Measurements from ENCODE around the gene IFITM5.

The IFITM5 gene

GRCh38 chr11:251550-251949, 47.8 kb downstream of the IFITM5 start:
- no peak overlapping the region for H3K4me3 ChIP-seq (ENCODE audit: low read length)
- peaks cover 6% of the 10 kb centered on the region for H3K36me3 ChIP-seq (ENCODE audit: control insufficient read depth, insufficient read depth, low read length)
- H3K9me3 ChIP-seq (ENCODE audit: control insufficient read depth, low read length), result no peaks in the 10 kb centered on the region
- H3K27me3 ChIP-seq (ENCODE audit: control insufficient read depth, insufficient read depth, low read length), result no peaks in the 10 kb centered on the region
- H3K4me1 ChIP-seq (ENCODE audit: control insufficient read depth, insufficient read depth, low read length), result no peaks in the 10 kb centered on the region
- H3K9ac ChIP-seq (ENCODE audit: low read length), result no peak overlapping the region

DNA sequence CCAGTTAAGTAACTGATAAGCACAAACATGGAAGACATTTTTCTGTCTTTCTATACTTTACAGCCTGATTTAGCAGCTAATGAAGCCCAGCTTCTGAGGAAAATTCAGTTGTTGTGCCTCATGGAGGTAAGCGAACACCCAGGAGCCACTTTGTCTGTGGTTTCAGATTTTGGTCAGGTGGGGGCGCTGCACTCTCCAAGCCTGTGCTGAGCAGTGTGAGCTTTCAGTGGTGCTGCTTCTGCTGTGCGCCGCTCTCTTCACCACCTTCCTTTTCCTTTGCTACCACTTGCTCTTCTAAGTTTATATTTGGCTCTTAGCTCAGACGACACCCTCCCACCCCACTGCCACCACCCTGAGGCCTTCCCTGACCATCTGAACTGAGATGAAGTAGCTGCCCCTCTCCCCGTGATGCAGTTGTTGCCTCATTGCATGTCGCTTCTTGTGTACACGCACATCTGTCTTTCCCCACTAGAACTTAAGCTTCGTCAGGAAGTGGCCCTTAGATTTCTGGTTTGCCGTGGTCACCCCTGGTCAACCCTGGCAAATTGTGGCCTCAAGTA, 48.5 kb downstream of the IFITM5 start:
- H3K9ac ChIP-seq (ENCODE audit: low read length), result no peak overlapping the region
- H3K9me3 ChIP-seq (ENCODE audit: control insufficient read depth, low read length), result no peaks in the 10 kb centered on the region
- no peaks in the 10 kb centered on the region for H3K27me3 ChIP-seq (ENCODE audit: control insufficient read depth, insufficient read depth, low read length)
- H3K4me1 ChIP-seq (ENCODE audit: control insufficient read depth, insufficient read depth, low read length), result no peaks in the 10 kb centered on the region
- H3K36me3 ChIP-seq (ENCODE audit: control insufficient read depth, insufficient read depth, low read length), result peaks cover 9% of the 10 kb centered on the region
- no peak overlapping the region for H3K4me3 ChIP-seq (ENCODE audit: low read length)

GRCh38 chr11:250274-250673, 49.1 kb downstream of the IFITM5 start:
- H3K4me3 ChIP-seq (ENCODE audit: low read length), result no peak overlapping the region
- H3K9ac ChIP-seq (ENCODE audit: low read length), result no peak overlapping the region
- no peaks in the 10 kb centered on the region for H3K27me3 ChIP-seq (ENCODE audit: control insufficient read depth, insufficient read depth, low read length)
- peaks cover 11% of the 10 kb centered on the region for H3K36me3 ChIP-seq (ENCODE audit: control insufficient read depth, insufficient read depth, low read length)
- no peaks in the 10 kb centered on the region for H3K9me3 ChIP-seq (ENCODE audit: control insufficient read depth, low read length)
- H3K4me1 ChIP-seq (ENCODE audit: control insufficient read depth, insufficient read depth, low read length), result no peaks in the 10 kb centered on the region

DNA sequence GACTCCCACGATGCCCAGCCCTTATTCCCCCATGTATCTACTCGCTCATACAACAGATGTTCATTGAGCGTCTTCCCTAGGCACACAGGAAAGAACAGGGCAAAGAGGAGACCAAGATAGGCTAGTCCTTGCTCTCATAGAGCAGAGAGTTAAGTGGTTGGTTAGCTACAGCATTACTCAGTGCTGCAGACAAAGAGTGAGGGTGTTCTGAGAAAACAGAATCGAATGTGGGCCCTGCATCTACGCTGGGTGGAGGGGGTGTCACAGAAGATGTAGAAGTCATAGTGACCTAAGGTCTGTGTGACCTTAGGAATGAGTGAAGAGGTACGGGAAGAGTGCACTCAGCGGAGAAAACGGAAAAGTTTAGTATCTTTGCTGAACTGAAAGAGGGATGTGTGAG, 50.3 kb downstream of the IFITM5 start:
- no peak overlapping the region for H3K9ac ChIP-seq (ENCODE audit: low read length)
- H3K27me3 ChIP-seq (ENCODE audit: control insufficient read depth, insufficient read depth, low read length), result no peaks in the 10 kb centered on the region
- H3K36me3 ChIP-seq (ENCODE audit: control insufficient read depth, insufficient read depth, low read length), result peaks cover 11% of the 10 kb centered on the region
- no peaks in the 10 kb centered on the region for H3K4me1 ChIP-seq (ENCODE audit: control insufficient read depth, insufficient read depth, low read length)
- H3K4me3 ChIP-seq (ENCODE audit: low read length), result no peak overlapping the region
- H3K9me3 ChIP-seq (ENCODE audit: control insufficient read depth, low read length), result no peaks in the 10 kb centered on the region
